GM10847 (cell line): Measurements from ENCODE around the gene GPANK1.

Experiments used
- POLR2A ChIP-seq: IDR thresholded peaks from 2 replicates; pipeline ENCODE4 v1.6.1; 2011; ENCODE audit not compliant: insufficient read length; ENCODE audit errors: extremely low read depth

GPANK1 gene

GRCh38 chr6:31700740-31701401 lies 36.1 kb upstream of the GPANK1 start:
- TF ChIP-seq POLR2A, result no peak

GRCh38 chr6:31697555-31697954 lies 32.8 kb upstream of the GPANK1 start:
- TF ChIP-seq POLR2A, result no peak

GRCh38 chr6:31693535-31693934 lies 28.7 kb upstream of the GPANK1 start:
- no peak for TF ChIP-seq POLR2A

GRCh38 chr6:31692886-31693285 lies 28.1 kb upstream of the GPANK1 start:
- no peak for TF ChIP-seq POLR2A

- no peak for TF ChIP-seq POLR2A
Observed at GRCh38 chr6:31692353-31692752, 27.6 kb upstream of the GPANK1 start.

- no peak for TF ChIP-seq POLR2A
Observed at GRCh38 chr6:31691564-31692108, 26.8 kb upstream of the GPANK1 start.

GRCh38 chr6:31691078-31691463 lies 26.3 kb upstream of the GPANK1 start:
- TF ChIP-seq POLR2A, result no peak

GRCh38 chr6:31690231-31691077 lies 25.7 kb upstream of the GPANK1 start:
- TF ChIP-seq POLR2A, result no peak

GRCh38 chr6:31689249-31690110 lies 24.7 kb upstream of the GPANK1 start:
- TF ChIP-seq POLR2A, result no peak

GRCh38 chr6:31687860-31688693 lies 23.3 kb upstream of the GPANK1 start:
- no peak for TF ChIP-seq POLR2A

- TF ChIP-seq POLR2A, result no peak
Observed at GRCh38 chr6:31687321-31687720, 22.5 kb upstream of the GPANK1 start.

GRCh38 chr6:31686483-31686882 lies 21.7 kb upstream of the GPANK1 start:
- no peak for TF ChIP-seq POLR2A

- TF ChIP-seq POLR2A, result no peak
Observed at GRCh38 chr6:31683591-31683990, 18.8 kb upstream of the GPANK1 start.

- TF ChIP-seq POLR2A, result no peak
Observed at GRCh38 chr6:31681135-31681671, 16.4 kb upstream of the GPANK1 start.
